Upper lobe of left lung (tissue), 6 donors: Measurements from ENCODE around the gene DNAH9. TPM values are rescaled to one million over a fixed set of nuclear protein-coding genes. Genes with fewer than 3 reads are reported as not detected.

Experiments
- ATAC-seq, 2 donors: fragments of 200-7000 bp; cut with Tn5 transposase; one replicate each; pipeline ENCODE4 v1.9.1; 2022; ENCODE audit warnings: mild to moderate bottlenecking in 2 of 2, moderate library complexity in 2 of 2; ENCODE audit not compliant: low FRiP score in 2 of 2
- DNase-seq, 2 donors: peaks; one replicate each; pipeline ENCODE4 v3.0.0-alpha.2; 2019 to 2020
- H3K27ac ChIP-seq, 4 donors: fragments of 200-600 bp; sonication (generic); one replicate each; pipeline ENCODE4 v1.5.1; 2016 to 2019
- H3K27me3 ChIP-seq, 4 donors: fragments of 200-600 bp; sonication (generic); one replicate each; pipeline ENCODE4 v1.5.1; 2017 to 2019
- H3K36me3 ChIP-seq, 4 donors: fragments of 200-600 bp; sonication (generic); one replicate each; pipeline ENCODE4 v1.5.1; 2016 to 2019
- H3K4me1 ChIP-seq, 4 donors: fragments of 200-600 bp; sonication (generic); one replicate each; pipeline ENCODE4 v1.5.1; 2018 to 2019
- H3K4me3 ChIP-seq, 4 donors: fragments of 200-600 bp; sonication (generic); one replicate each; pipeline ENCODE4 v1.5.1; 2017 to 2019; ENCODE audit warnings: mild to moderate bottlenecking in 2 of 4, moderate library complexity in 1 of 4
- H3K9me3 ChIP-seq, 4 donors: fragments of 200-600 bp; sonication (generic); one replicate each; pipeline ENCODE4 v1.5.1; 2018 to 2019
- CTCF ChIP-seq, 6 experiments: fragments of 450-650 bp in 4 of 6; fragments of 200-600 bp in 2 of 6; sonication (generic) in 2 of 6; IDR thresholded peaks; one replicate each; pipeline ENCODE4 v1.5.1; 2016 to 2019; ENCODE audit warnings: antibody characterized with exemption in 6 of 6
- EP300 ChIP-seq, 4 donors: sonication (generic); formaldehyde crosslinking; IDR thresholded peaks; one replicate each; pipeline ENCODE4 v1.5.1; 2017; ENCODE audit warnings: antibody characterized with exemption in 4 of 4, control low read depth in 2 of 4
- POLR2A ChIP-seq, 4 donors: fragments of 450-650 bp; IDR thresholded peaks; one replicate each; pipeline ENCODE4 v1.5.1; 2016 to 2017; ENCODE audit warnings: antibody characterized with exemption in 4 of 4, mild to moderate bottlenecking in 2 of 4
- POLR2AphosphoS5 ChIP-seq, 2 donors: sonication (generic); formaldehyde crosslinking; IDR thresholded peaks; one replicate each; pipeline ENCODE4 v1.5.1; 2017; ENCODE audit warnings: antibody characterized with exemption in 2 of 2
- WGBS, 2 donors: methylation state at CpG; one replicate each; pipeline ENCODE4 v1.1.5; 2017 to 2018; 5-methylcytosine and 5-hydroxymethylcytosine counted together
- total RNA-seq, 6 donors: library from RNA; depleted of rRNA in 4 of 6; stranded (reverse); fragments of >200 nt in 4 of 6; gene quantifications; one replicate each; pipeline versions ENCODE4 v1.1.0 to v1.2.1, GENCODE V29; 2016 to 2021
- donor health status: DM: no; HTN: no; CAD: no; lungs with moderate emphysema.
- donor health status: DM: no; HTN: yes; CAD: no; lungs with severe emphysema.

DNAH9 gene
- total RNA-seq, 6 donors from 2014 or later = 0.92 to 42.6 (median 14.8) TPM

- no peak overlapping the region for H3K27ac ChIP-seq
- no peaks in the 10 kb centered on the region for H3K27me3 ChIP-seq
- DNase-seq (peak in 1 of 2 donors; percentile 38), ATAC-seq (no peak)
- H3K36me3 ChIP-seq = no peaks in the 10 kb centered on the region
- TF ChIP-seq POLR2A (IDR thresholded peaks at IDR 0.05) (no peak), EP300 (IDR thresholded peaks at IDR 0.05) (no peak), CTCF (IDR thresholded peaks at IDR 0.05) (no peak), POLR2AphosphoS5 (IDR thresholded peaks at IDR 0.05) (no peak)
- H3K4me1 ChIP-seq = no peaks in the 10 kb centered on the region
- 59 to 72% methylated on average over 5 to 7 of the region's 7 CpGs for WGBS, 2 donors
- no peaks in the 10 kb centered on the region for H3K9me3 ChIP-seq
- H3K4me3 ChIP-seq = no peak overlapping the region
Observed at GRCh38 chr17:11559601-11560000, 38.7 kb upstream of the DNAH9 start.

GRCh38 chr17:11561281-11561680 is 37.0 kb upstream of the DNAH9 start:
- Histone ChIP-seq H3K27me3 (no peaks in the 10 kb centered on the region), H3K27ac (no peak overlapping the region), H3K4me3 (no peak overlapping the region), H3K36me3 (no peaks in the 10 kb centered on the region), H3K4me1 (no peaks in the 10 kb centered on the region), H3K9me3 (no peaks in the 10 kb centered on the region)
- no peak for DNase-seq
- 64 to 89% methylated on average over 1 of the region's 1 CpG for WGBS, 2 donors
- ATAC-seq = no peak
- TF ChIP-seq CTCF (IDR thresholded peaks at IDR 0.05) = no peak
- TF ChIP-seq POLR2AphosphoS5 (IDR thresholded peaks at IDR 0.05) = no peak
- TF ChIP-seq EP300 (IDR thresholded peaks at IDR 0.05) = no peak
- TF ChIP-seq POLR2A (IDR thresholded peaks at IDR 0.05) = no peak

GRCh38 chr17:11561702-11562101 is 36.6 kb upstream of the DNAH9 start:
- TF ChIP-seq POLR2AphosphoS5 (IDR thresholded peaks at IDR 0.05) (no peak), CTCF (IDR thresholded peaks at IDR 0.05) (no peak), EP300 (IDR thresholded peaks at IDR 0.05) (no peak), POLR2A (IDR thresholded peaks at IDR 0.05) (no peak)
- Histone ChIP-seq H3K4me1 (no peaks in the 10 kb centered on the region), H3K27me3 (no peaks in the 10 kb centered on the region), H3K9me3 (no peaks in the 10 kb centered on the region), H3K36me3 (no peaks in the 10 kb centered on the region), H3K27ac (no peak overlapping the region), H3K4me3 (no peak overlapping the region)
- WGBS, 2 donors = 67 to 70% methylated on average over 2 of the region's 2 CpGs
- no peak for ATAC-seq
- no peak for DNase-seq

- ATAC-seq = no peak
- no peaks in the 10 kb centered on the region for H3K36me3 ChIP-seq
- H3K4me3 ChIP-seq = no peak overlapping the region
- H3K4me1 ChIP-seq = no peaks in the 10 kb centered on the region
- TF ChIP-seq EP300 (IDR thresholded peaks at IDR 0.05) (no peak), POLR2AphosphoS5 (IDR thresholded peaks at IDR 0.05) (no peak)
- H3K27ac ChIP-seq = no peak overlapping the region
- DNase-seq = no peak
- 42 to 52% methylated on average over 3 of the region's 3 CpGs for WGBS, 2 donors
- H3K27me3 ChIP-seq = no peaks in the 10 kb centered on the region
- no peaks in the 10 kb centered on the region for H3K9me3 ChIP-seq
Observed at GRCh38 chr17:11564589-11565380, 33.5 kb upstream of the DNAH9 start.

- 39 to 64% methylated on average over 4 of the region's 4 CpGs for WGBS, 2 donors
- ATAC-seq (no peak), DNase-seq (no peak)
- Histone ChIP-seq H3K36me3 (no peaks in the 10 kb centered on the region), H3K4me1 (no peaks in the 10 kb centered on the region), H3K4me3 (no peak overlapping the region), H3K9me3 (no peaks in the 10 kb centered on the region), H3K27me3 (no peaks in the 10 kb centered on the region), H3K27ac (no peak overlapping the region)
- TF ChIP-seq CTCF (IDR thresholded peaks at IDR 0.05) (no peak), EP300 (IDR thresholded peaks at IDR 0.05) (no peak), POLR2A (IDR thresholded peaks at IDR 0.05) (no peak), POLR2AphosphoS5 (IDR thresholded peaks at IDR 0.05) (no peak)
Observed at GRCh38 chr17:11565591-11565990, 32.7 kb upstream of the DNAH9 start.
